ENCODE results near the gene MAJIN. TPM values are rescaled to one million over a fixed set of nuclear protein-coding genes. Genes with fewer than 3 reads are reported as not detected.

MAJIN gene
- total and polyA plus RNA-seq, 2 experiments from 2014 or later, result not detected

- Histone ChIP-seq H2AFZ (no peak overlapping the region), H3K9me3 (ENCODE audit: low read depth) (no peaks in the 10 kb centered on the region), H3K9ac (no peak overlapping the region), H3K4me1 (ENCODE audit: insufficient read depth) (no peaks in the 10 kb centered on the region), H3K27me3 (replicated peaks; ENCODE audit: insufficient read depth) (no peaks in the 10 kb centered on the region), H3K4me2 (ENCODE audit: unreplicated experiment) (no peak overlapping the region), H3K9me2 (ENCODE audit: insufficient read depth) (no peaks in the 10 kb centered on the region), H3K79me2 (ENCODE audit: insufficient read depth) (no peaks in the 10 kb centered on the region), H4K20me1 (ENCODE audit: insufficient read depth) (no peaks in the 10 kb centered on the region), H3K4me3 (no peak overlapping the region), H3K27ac (no peak overlapping the region), H3K36me3 (ENCODE audit: low read depth) (no peaks in the 10 kb centered on the region), H3F3A (ENCODE audit: insufficient read depth) (peaks cover 9% of the 10 kb centered on the region)
- TF ChIP-seq EZH2phosphoT487 (IDR thresholded peaks at IDR 0.05; ENCODE audit: insufficient read depth, low read depth) (no peak), EZH2 (IDR thresholded peaks at IDR 0.05; ENCODE audit: insufficient read depth, poor library complexity, severe bottlenecking) (no peak)
- WGBS, 2 experiments (ENCODE audit: low coverage in 1 of 2, low lambda C conversion rate in 2 of 2, missing lambda C conversion rate in 2 of 2), result 70 to 71% methylated on average over 9 of the region's 9 CpGs
- no peak for DNase-seq
- in situ Hi-C loops (cut with MboI), result no loop called here
Observed at GRCh38 chr11:64888729-64889511, 83.0 kb downstream of the MAJIN start.

GRCh38 chr11:64888406-64888728 lies 83.5 kb downstream of the MAJIN start:
- peak overlapping the region; percentile 90 for H2AFZ ChIP-seq
- H3K4me1 ChIP-seq (ENCODE audit: insufficient read depth), result no peaks in the 10 kb centered on the region
- H4K20me1 ChIP-seq (ENCODE audit: insufficient read depth), result no peaks in the 10 kb centered on the region
- H3F3A ChIP-seq (ENCODE audit: insufficient read depth), result peaks cover 9% of the 10 kb centered on the region
- H3K4me2 ChIP-seq (ENCODE audit: unreplicated experiment), result peak overlapping the region; percentile 83
- no peak overlapping the region for H3K27ac ChIP-seq
- H3K36me3 ChIP-seq (ENCODE audit: low read depth), result no peaks in the 10 kb centered on the region
- no peaks in the 10 kb centered on the region for H3K27me3 ChIP-seq (replicated peaks; ENCODE audit: insufficient read depth)
- H3K4me3 ChIP-seq, result peak overlapping the region; percentile 64; the same call in 1 of the 2 replicates
- no peak for DNase-seq
- no peak overlapping the region; the same call in 1 of the 2 replicates for H3K9ac ChIP-seq
- 48 to 56% methylated on average over 6 to 8 of the region's 8 CpGs for WGBS, 2 experiments (ENCODE audit: low coverage in 1 of 2, low lambda C conversion rate in 2 of 2, missing lambda C conversion rate in 2 of 2)
- H3K9me3 ChIP-seq (ENCODE audit: low read depth), result no peaks in the 10 kb centered on the region
- in situ Hi-C loops (cut with MboI), result no loop called here
- no peaks in the 10 kb centered on the region for H3K9me2 ChIP-seq (ENCODE audit: insufficient read depth)
- no peak for TF ChIP-seq EZH2phosphoT487 (IDR thresholded peaks at IDR 0.05; ENCODE audit: insufficient read depth, low read depth)
- no peak for TF ChIP-seq EZH2 (IDR thresholded peaks at IDR 0.05; ENCODE audit: insufficient read depth, poor library complexity, severe bottlenecking)
- no peaks in the 10 kb centered on the region for H3K79me2 ChIP-seq (ENCODE audit: insufficient read depth)

MicroRNA genes within 50 kb of the gene (microRNA counts, 767-probe panel; counts per million panel counts)
- microRNA hsa-miR-192-5p, result 447 counts per million, percentile 86 among the panel's probes with 10 or more counts

Small RNAs within 50 kb of the gene (microRNA-seq; reads per million reads assigned to microRNA genes)
- gene MIR6749 (ENCODE audit: borderline number of aligned reads) (not detected), gene MIR6750 (ENCODE audit: borderline number of aligned reads) (1.5 reads per million), gene MIR6879 (ENCODE audit: borderline number of aligned reads) (not detected)

Small RNAs within 50 kb of the gene (small RNA-seq; reads per million reads assigned to genes)
- not detected for gene MIR6749 (ENCODE audit: low read depth, low replicate concordance)
- not detected for gene MIR6750 (ENCODE audit: low read depth, low replicate concordance)
- not detected for gene MIR6879 (ENCODE audit: low read depth, low replicate concordance)

Other genes with a start within 250 kb of the MAJIN start
- gene NRXN2, start 248.9 kb downstream of the MAJIN start, total RNA-seq (2014; rRNA removed; shearing (Covaris generic)), result 0.51 and 5.6 TPM in 2 replicates
- 0.48 and 1.1 TPM in 2 replicates for gene NRXN2, start 248.9 kb downstream of the MAJIN start, polyA plus RNA-seq (2016; fragmentation: Nextera tagmentation; extraction: Ambion mirVana)
- gene RASGRP2, start 228.0 kb downstream of the MAJIN start, total RNA-seq (2014; rRNA removed; shearing (Covaris generic)), result not detected in 2 replicates
- 0.61 and 0.68 TPM in 2 replicates for gene RASGRP2, start 228.0 kb downstream of the MAJIN start, polyA plus RNA-seq (2016; fragmentation: Nextera tagmentation; extraction: Ambion mirVana)
- gene PYGM, start 212.1 kb downstream of the MAJIN start, total RNA-seq (2014; rRNA removed; shearing (Covaris generic)), result not detected in 2 replicates
- not detected in 2 replicates for gene PYGM, start 212.1 kb downstream of the MAJIN start, polyA plus RNA-seq (2016; fragmentation: Nextera tagmentation; extraction: Ambion mirVana)
- 81.6 and 106 TPM in 2 replicates for gene SF1, start 193.6 kb downstream of the MAJIN start, total RNA-seq (2014; rRNA removed; shearing (Covaris generic))
- gene SF1, start 193.6 kb downstream of the MAJIN start, polyA plus RNA-seq (2016; fragmentation: Nextera tagmentation; extraction: Ambion mirVana), result 59.7 and 62.2 TPM in 2 replicates
- 18.2 and 19.7 TPM in 2 replicates for gene MAP4K2, start 168.9 kb downstream of the MAJIN start, total RNA-seq (2014; rRNA removed; shearing (Covaris generic))
- 4.2 and 6.2 TPM in 2 replicates for gene MAP4K2, start 168.9 kb downstream of the MAJIN start, polyA plus RNA-seq (2016; fragmentation: Nextera tagmentation; extraction: Ambion mirVana)
- 13.2 and 15.8 TPM in 2 replicates for gene MEN1, start 161.6 kb downstream of the MAJIN start, total RNA-seq (2014; rRNA removed; shearing (Covaris generic))
- gene MEN1, start 161.6 kb downstream of the MAJIN start, polyA plus RNA-seq (2016; fragmentation: Nextera tagmentation; extraction: Ambion mirVana), result 24.6 and 26.1 TPM in 2 replicates
- not detected in 2 replicates for gene CDC42BPG, start 127.5 kb downstream of the MAJIN start, total RNA-seq (2014; rRNA removed; shearing (Covaris generic))
- not detected in 2 replicates for gene CDC42BPG, start 127.5 kb downstream of the MAJIN start, polyA plus RNA-seq (2016; fragmentation: Nextera tagmentation; extraction: Ambion mirVana)
- 90.2 and 124 TPM in 2 replicates for gene EHD1, start 93.5 kb downstream of the MAJIN start, total RNA-seq (2014; rRNA removed; shearing (Covaris generic))
- 55.2 and 56.3 TPM in 2 replicates for gene EHD1, start 93.5 kb downstream of the MAJIN start, polyA plus RNA-seq (2016; fragmentation: Nextera tagmentation; extraction: Ambion mirVana)
- gene ATG2A, start 54.9 kb downstream of the MAJIN start, total RNA-seq (2014; rRNA removed; shearing (Covaris generic)), result 12.4 and 18.9 TPM in 2 replicates
- 6.3 and 6.8 TPM in 2 replicates for gene ATG2A, start 54.9 kb downstream of the MAJIN start, polyA plus RNA-seq (2016; fragmentation: Nextera tagmentation; extraction: Ambion mirVana)
- 23.9 and 27.3 TPM in 2 replicates for gene PPP2R5B, start 47.4 kb downstream of the MAJIN start, total RNA-seq (2014; rRNA removed; shearing (Covaris generic))
- 16.4 and 19.4 TPM in 2 replicates for gene PPP2R5B, start 47.4 kb downstream of the MAJIN start, polyA plus RNA-seq (2016; fragmentation: Nextera tagmentation; extraction: Ambion mirVana)
- not detected in 2 replicates for gene GPHA2, start 36.2 kb downstream of the MAJIN start, total RNA-seq (2014; rRNA removed; shearing (Covaris generic))
- not detected in 2 replicates for gene GPHA2, start 36.2 kb downstream of the MAJIN start, polyA plus RNA-seq (2016; fragmentation: Nextera tagmentation; extraction: Ambion mirVana)
- gene BATF2, start 24.9 kb upstream of the MAJIN start, total RNA-seq (2014; rRNA removed; shearing (Covaris generic)), result 4.0 TPM in 1 of 2 replicates, not detected in the other
- 0.57 and 0.79 TPM in 2 replicates for gene BATF2, start 24.9 kb upstream of the MAJIN start, polyA plus RNA-seq (2016; fragmentation: Nextera tagmentation; extraction: Ambion mirVana)
- 96.6 and 115 TPM in 2 replicates for gene ARL2, start 42.1 kb upstream of the MAJIN start, total RNA-seq (2014; rRNA removed; shearing (Covaris generic))
- gene ARL2, start 42.1 kb upstream of the MAJIN start, polyA plus RNA-seq (2016; fragmentation: Nextera tagmentation; extraction: Ambion mirVana), result 143 and 155 TPM in 2 replicates
- gene SNX15, start 55.3 kb upstream of the MAJIN start, total RNA-seq (2014; rRNA removed; shearing (Covaris generic)), result 14.9 and 17.5 TPM in 2 replicates
- 17.2 and 17.7 TPM in 2 replicates for gene SNX15, start 55.3 kb upstream of the MAJIN start, polyA plus RNA-seq (2016; fragmentation: Nextera tagmentation; extraction: Ambion mirVana)
- 8.0 and 14.9 TPM in 2 replicates for gene SAC3D1, start 69.1 kb upstream of the MAJIN start, total RNA-seq (2014; rRNA removed; shearing (Covaris generic))
- gene SAC3D1, start 69.1 kb upstream of the MAJIN start, polyA plus RNA-seq (2016; fragmentation: Nextera tagmentation; extraction: Ambion mirVana), result 12.8 and 13.2 TPM in 2 replicates
- gene NAALADL1, start 86.4 kb upstream of the MAJIN start, total RNA-seq (2014; rRNA removed; shearing (Covaris generic)), result 37.7 and 40.7 TPM in 2 replicates
- gene NAALADL1, start 86.4 kb upstream of the MAJIN start, polyA plus RNA-seq (2016; fragmentation: Nextera tagmentation; extraction: Ambion mirVana), result 26.6 and 27.9 TPM in 2 replicates
- 16.8 and 17.5 TPM in 2 replicates for gene CDCA5, start 111.9 kb upstream of the MAJIN start, total RNA-seq (2014; rRNA removed; shearing (Covaris generic))
- 11.9 and 12.4 TPM in 2 replicates for gene CDCA5, start 111.9 kb upstream of the MAJIN start, polyA plus RNA-seq (2016; fragmentation: Nextera tagmentation; extraction: Ambion mirVana)
- gene ZFPL1, start 112.1 kb upstream of the MAJIN start, total RNA-seq (2014; rRNA removed; shearing (Covaris generic)), result 55.2 and 66.8 TPM in 2 replicates
- gene ZFPL1, start 112.1 kb upstream of the MAJIN start, polyA plus RNA-seq (2016; fragmentation: Nextera tagmentation; extraction: Ambion mirVana), result 62.8 and 64.9 TPM in 2 replicates
- 285 and 339 TPM in 2 replicates for gene VPS51, start 124.1 kb upstream of the MAJIN start, total RNA-seq (2014; rRNA removed; shearing (Covaris generic))
- gene VPS51, start 124.1 kb upstream of the MAJIN start, polyA plus RNA-seq (2016; fragmentation: Nextera tagmentation; extraction: Ambion mirVana), result 30.7 and 37.1 TPM in 2 replicates
- 0.65 and 0.89 TPM in 2 replicates for gene TM7SF2, start 139.8 kb upstream of the MAJIN start, total RNA-seq (2014; rRNA removed; shearing (Covaris generic))
- 2.5 and 2.6 TPM in 2 replicates for gene TM7SF2, start 139.8 kb upstream of the MAJIN start, polyA plus RNA-seq (2016; fragmentation: Nextera tagmentation; extraction: Ambion mirVana)
- gene ZNHIT2, start 145.6 kb upstream of the MAJIN start, total RNA-seq (2014; rRNA removed; shearing (Covaris generic)), result 12.3 and 13.2 TPM in 2 replicates
- gene ZNHIT2, start 145.6 kb upstream of the MAJIN start, polyA plus RNA-seq (2016; fragmentation: Nextera tagmentation; extraction: Ambion mirVana), result 15.5 and 15.6 TPM in 2 replicates
- gene FAU, start 150.0 kb upstream of the MAJIN start, total RNA-seq (2014; rRNA removed; shearing (Covaris generic)), result 180 and 199 TPM in 2 replicates
- gene FAU, start 150.0 kb upstream of the MAJIN start, polyA plus RNA-seq (2016; fragmentation: Nextera tagmentation; extraction: Ambion mirVana), result 342 and 365 TPM in 2 replicates
- gene MRPL49, start 150.2 kb upstream of the MAJIN start, total RNA-seq (2014; rRNA removed; shearing (Covaris generic)), result 65.6 and 78.4 TPM in 2 replicates
- 48.6 and 53.3 TPM in 2 replicates for gene MRPL49, start 150.2 kb upstream of the MAJIN start, polyA plus RNA-seq (2016; fragmentation: Nextera tagmentation; extraction: Ambion mirVana)
- gene SYVN1, start 162.4 kb upstream of the MAJIN start, total RNA-seq (2014; rRNA removed; shearing (Covaris generic)), result 29.5 and 64.2 TPM in 2 replicates
- gene SYVN1, start 162.4 kb upstream of the MAJIN start, polyA plus RNA-seq (2016; fragmentation: Nextera tagmentation; extraction: Ambion mirVana), result 18.0 and 21.2 TPM in 2 replicates
- not detected in 2 replicates for gene SPDYC, start 198.1 kb upstream of the MAJIN start, total RNA-seq (2014; rRNA removed; shearing (Covaris generic))
- not detected in 2 replicates for gene SPDYC, start 198.1 kb upstream of the MAJIN start, polyA plus RNA-seq (2016; fragmentation: Nextera tagmentation; extraction: Ambion mirVana)
- gene CAPN1, start 209.8 kb upstream of the MAJIN start, total RNA-seq (2014; rRNA removed; shearing (Covaris generic)), result 127 and 145 TPM in 2 replicates
- gene CAPN1, start 209.8 kb upstream of the MAJIN start, polyA plus RNA-seq (2016; fragmentation: Nextera tagmentation; extraction: Ambion mirVana), result 106 and 110 TPM in 2 replicates